K562 treated with DMSO at 1 percent for 24 hours (cell line): ENCODE measurements around the gene RALGAPA1. TPM values are rescaled to one million over a fixed set of nuclear protein-coding genes. Genes with fewer than 3 reads are reported as not detected.

ENCODE experiments used
- total RNA-seq: library from RNA; unstranded; fragments of 300-600 nt; gene quantifications from 2 replicates; pipeline ENCODE4 v1.2.3, GENCODE V29; 2022; ENCODE audit warnings: low read depth; ENCODE audit not compliant: insufficient read depth

The RALGAPA1 gene
- total RNA-seq: 5.8 and 9.3 TPM in 2 replicates

DNA sequence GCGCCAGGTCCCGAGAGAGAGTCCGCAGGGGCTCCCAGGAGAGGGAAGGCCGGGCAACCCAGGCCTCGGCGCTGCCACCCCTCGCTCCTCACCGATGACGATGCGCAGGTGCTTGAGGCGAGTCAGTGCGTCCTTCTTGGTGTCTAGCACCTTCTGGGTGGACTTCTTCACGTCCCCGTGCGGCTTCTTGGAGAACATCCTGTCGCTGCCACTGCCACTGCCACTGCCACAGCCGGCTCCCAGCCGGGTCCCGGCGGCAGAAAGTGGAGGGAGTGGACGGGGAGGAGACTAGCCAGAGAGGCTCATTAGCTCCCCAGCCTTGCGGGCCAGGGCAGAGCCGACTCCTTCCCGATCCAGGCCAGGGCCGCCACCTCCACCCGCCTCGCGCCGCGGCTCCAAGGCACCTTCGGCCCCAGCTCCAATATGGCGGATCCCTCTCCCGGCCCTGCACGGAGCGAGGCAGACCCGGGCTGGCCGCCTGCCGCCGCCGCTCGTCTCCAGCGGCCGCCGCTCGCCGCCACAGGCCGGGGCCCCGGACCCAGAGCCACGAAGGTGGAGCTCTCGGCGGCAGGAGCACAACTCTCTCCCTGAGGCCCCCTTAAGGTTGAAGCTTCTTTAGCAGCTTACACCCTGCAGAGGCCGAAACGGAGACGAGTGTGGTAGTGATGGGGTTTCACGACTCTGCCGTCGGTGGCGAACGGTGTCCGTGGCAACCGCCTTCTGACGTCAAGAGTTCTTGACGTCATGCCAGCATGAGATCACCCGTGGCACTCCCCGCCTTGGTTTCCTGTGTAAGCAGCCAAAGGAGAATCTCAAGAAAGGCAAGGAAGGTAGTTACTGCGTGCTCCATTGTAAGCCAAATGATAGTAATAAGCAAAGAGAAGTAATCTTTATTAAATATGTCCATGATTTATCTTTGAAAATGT is at the start of gene RALGAPA1:
Gene RALGAPA1, minus strand, starts transcription at position 658 of the 926 bp plus-strand sequence. Its CDS starts 460 bp downstream, at position 198.

DNA sequence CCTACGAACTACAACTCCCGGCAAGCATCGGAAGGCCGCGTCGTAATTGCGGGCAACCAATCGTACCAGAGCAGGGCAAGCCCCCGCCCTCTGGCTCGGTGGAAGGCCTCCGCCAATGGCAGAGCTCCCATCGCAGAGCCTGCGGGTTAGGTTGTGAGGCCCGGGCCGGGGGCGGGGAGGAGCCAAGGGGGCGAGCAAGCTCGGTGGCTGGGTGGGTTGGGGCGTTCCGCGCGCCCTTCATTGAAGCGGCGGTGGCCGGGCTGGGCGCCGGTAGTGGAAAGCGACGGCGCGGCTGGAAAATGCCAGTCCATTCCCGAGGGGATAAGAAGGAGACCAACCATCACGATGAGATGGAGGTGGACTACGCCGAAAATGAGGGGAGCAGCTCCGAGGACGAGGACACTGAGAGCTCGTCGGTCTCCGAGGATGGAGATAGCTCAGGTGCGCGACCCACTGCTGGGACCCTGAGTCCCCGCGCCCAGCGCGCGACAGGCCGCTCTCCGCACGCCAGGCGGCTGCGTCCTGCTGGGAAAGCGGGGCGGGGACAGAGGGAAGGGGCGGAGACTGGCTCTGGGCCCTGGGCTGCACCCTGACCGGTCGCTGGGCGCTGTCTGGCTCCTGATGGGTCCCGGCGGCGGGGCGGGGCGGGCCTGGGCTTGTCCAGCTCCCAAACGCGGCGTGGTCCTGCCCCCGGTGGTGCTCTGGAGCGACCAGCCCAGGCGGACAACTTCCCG is 17.3 kb upstream of the RALGAPA1 start, which contains the start of gene BRMS1L:
Gene BRMS1L, plus strand, starts transcription at position 121 of the 734 bp plus-strand sequence. Its CDS starts 179 bp downstream, at position 300.

DNA sequence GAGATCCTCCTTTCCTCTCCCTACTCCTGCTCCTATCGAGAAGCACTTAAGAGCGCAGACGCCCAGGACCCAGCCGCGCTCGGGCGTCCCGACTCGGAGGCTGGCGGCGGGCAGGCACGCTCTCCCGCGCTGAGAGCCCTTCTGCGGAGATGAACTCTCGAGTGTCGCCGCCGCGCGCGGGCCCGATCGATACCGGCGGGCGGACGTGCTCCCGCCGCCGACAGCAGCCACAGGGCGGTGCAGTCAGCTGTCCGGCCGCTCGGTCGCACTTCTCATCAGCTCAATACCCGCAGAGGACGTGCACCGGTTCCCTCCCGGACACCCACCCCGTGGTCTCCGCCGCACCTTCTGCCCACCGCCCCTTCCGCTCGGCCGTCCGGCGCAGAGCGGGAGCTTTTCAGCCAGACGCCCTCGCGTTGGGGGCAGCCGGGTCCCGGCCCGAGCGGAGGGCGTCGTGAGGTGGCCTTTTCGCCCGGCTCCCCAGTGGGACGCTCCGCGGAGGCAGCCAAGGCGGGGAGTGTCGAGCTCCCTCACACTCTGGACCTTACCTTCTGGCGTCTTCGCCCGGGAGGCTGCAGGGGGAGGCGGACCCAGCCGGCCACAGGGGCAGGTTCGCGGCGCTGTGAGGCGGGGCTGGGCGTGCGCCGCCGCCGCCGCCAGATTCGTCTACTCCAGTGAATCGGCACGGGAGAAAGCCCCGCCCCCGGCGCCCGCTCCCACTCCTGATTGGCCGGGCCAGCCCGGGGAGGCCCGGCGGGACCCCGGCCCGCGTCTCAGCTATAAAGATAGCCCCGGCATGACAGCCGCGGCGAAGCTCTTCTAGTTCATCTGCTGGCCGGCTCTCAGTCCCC is 275.5 kb downstream of the RALGAPA1 start, which contains the start of gene INSM2:
Gene INSM2, plus strand, starts transcription at position 808 of the 851 bp plus-strand sequence. CDS start 89 bp downstream, outside the sequence.

Other genes starting within 250 kb of the RALGAPA1 start
- gene BRMS1L, start 17.0 kb upstream of the RALGAPA1 start, total RNA-seq: 1.5 and 1.7 TPM in 2 replicates